HL-60 (cell line): Measurements from ENCODE around the gene PDK3.

Source experiments
- DNase-seq, 2 experiments: peaks; one replicate each; pipeline ENCODE4 v3.0.0-alpha.2; 2010 to 2020; ENCODE audit warnings: low read depth in 1 of 2, low spot score in 1 of 2
- H3K27ac ChIP-seq: fragments of 250-450 bp; sonication (Bioruptor Pico); replicated peaks from 2 replicates; pipeline ENCODE4 v1.5.1; 2020; ENCODE audit warnings: mild to moderate bottlenecking, moderate library complexity
- H3K27me3 ChIP-seq: fragments of 250-450 bp; sonication (Bioruptor Pico); 2 replicates; pipeline ENCODE4 v1.5.1; 2021; ENCODE audit warnings: mild to moderate bottlenecking, moderate library complexity; ENCODE audit not compliant: insufficient read depth, poor library complexity, severe bottlenecking
- H3K4me3 ChIP-seq: replicated peaks from 2 replicates; pipeline ENCODE4 v1.5.1; 2011; ENCODE audit warnings: mild to moderate bottlenecking, control low read depth, low read length; ENCODE audit not compliant: insufficient read depth
- CTCF ChIP-seq: IDR thresholded peaks from one replicate; pipeline ENCODE4 v1.5.1; 2011; ENCODE audit warnings: low read length, control low read depth, inconsistent platforms; ENCODE audit not compliant: insufficient read depth
- GABPA ChIP-seq: IDR thresholded peaks from 2 replicates; pipeline ENCODE4 v1.6.1; 2012; ENCODE audit warnings: low read depth
- POLR2AphosphoS5 ChIP-seq: IDR thresholded peaks from 2 replicates; pipeline ENCODE4 v1.6.1; 2012; ENCODE audit warnings: low read depth
- REST ChIP-seq: IDR thresholded peaks from 2 replicates; pipeline ENCODE4 v1.6.1; 2012; ENCODE audit warnings: low read depth; ENCODE audit not compliant: insufficient replicate concordance
- SPI1 ChIP-seq: IDR thresholded peaks from 2 replicates; pipeline ENCODE4 v1.6.1; 2012; ENCODE audit warnings: low read depth, mild to moderate bottlenecking, borderline replicate concordance
- long read RNA-seq: library from polyadenylated mRNA; unstranded; transcript quantifications from one replicate; pipeline ENCODE4 v2.0.0, GENCODE V29; 2020

The PDK3 gene
- long read RNA-seq, transcript PDK3-202 (12 exons, 1,921 nt): major isoform, 14 of 27 reads
- long read RNA-seq, partial matches to known transcripts: 7 of 27 reads
- long read RNA-seq, other reads (novel, unspliced or antisense): 2 of 27 reads

GRCh38 chrX:24464836-24465531 is at the start of gene PDK3:
Gene PDK3 (plus strand): TSS chrX:24465286. CDS start chrX:24465456, 170 bp downstream.
- H3K27me3 ChIP-seq: no peaks in the 10 kb centered on the region
- peak; percentile 59 to 79 for DNase-seq
- H3K4me3 ChIP-seq: peak within 1 kb of the TSS; percentile 61
- TF ChIP-seq CTCF (no peak), POLR2AphosphoS5 (no peak), GABPA (no peak), SPI1 (no peak), REST (no peak)
- peak within 1 kb of the TSS; percentile 69 for H3K27ac ChIP-seq

DNA sequence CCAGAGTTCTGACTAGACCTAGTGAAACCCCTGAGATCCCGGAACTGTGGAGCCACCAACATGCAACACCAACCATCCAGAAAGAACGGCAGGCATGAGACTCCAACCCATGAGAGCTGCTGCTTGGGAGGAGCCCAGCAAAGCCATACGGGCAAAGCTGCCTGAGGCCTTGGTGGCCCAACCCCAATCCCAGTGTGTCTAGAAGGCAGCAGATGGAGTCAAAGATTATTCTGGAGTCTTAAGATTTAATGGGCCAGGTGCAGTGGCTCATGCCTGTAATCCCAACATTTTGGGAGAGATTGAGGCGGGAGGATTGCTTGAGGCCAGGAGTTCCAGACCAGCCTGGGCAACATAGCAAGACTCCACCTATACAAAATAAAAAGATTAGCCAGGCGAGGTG is 49.2 kb upstream of the PDK3 start:
- Histone ChIP-seq H3K4me3 (no peak overlapping the region), H3K27ac (no peak overlapping the region), H3K27me3 (no peaks in the 10 kb centered on the region)
- DNase-seq: no peak
- TF ChIP-seq REST (no peak), POLR2AphosphoS5 (no peak), SPI1 (no peak), GABPA (no peak), CTCF (no peak)

GRCh38 chrX:24423960-24424359 is 41.1 kb upstream of the PDK3 start:
- DNase-seq: no peak
- H3K4me3 ChIP-seq: no peak overlapping the region
- H3K27me3 ChIP-seq: no peaks in the 10 kb centered on the region
- no peak overlapping the region for H3K27ac ChIP-seq
- TF ChIP-seq POLR2AphosphoS5: no peak

DNA sequence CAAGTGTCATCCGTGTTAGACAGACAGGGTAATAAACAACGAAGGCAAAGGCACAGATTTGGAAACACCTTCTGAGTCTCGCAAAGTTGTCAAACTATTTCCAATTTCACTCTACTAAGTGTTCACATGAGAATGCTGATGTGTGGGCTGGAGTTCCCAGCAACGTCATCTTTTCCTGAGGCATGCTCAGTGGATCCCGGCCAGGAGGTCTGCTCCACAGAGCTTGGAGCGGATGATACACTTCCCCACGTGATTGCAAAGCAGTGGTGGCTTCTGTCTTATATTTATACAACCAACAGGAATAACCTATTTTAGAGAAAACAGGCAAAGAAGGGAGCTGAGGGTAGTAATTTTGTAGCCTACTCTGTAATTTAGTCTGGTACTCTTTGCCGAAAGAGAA is 40.1 kb upstream of the PDK3 start:
- TF ChIP-seq SPI1 (no peak), CTCF (no peak), POLR2AphosphoS5 (no peak), REST (no peak), GABPA (no peak)
- Histone ChIP-seq H3K4me3 (no peak overlapping the region), H3K27ac (no peak overlapping the region), H3K27me3 (no peaks in the 10 kb centered on the region)
- no peak for DNase-seq
